KMS-11 (cell line): ENCODE results near the gene PDE11A.

Experiments used
- H2AFZ ChIP-seq: fragments of 200-600 bp; sonication (generic); 2 replicates; pipeline ENCODE4 v1.6.1; 2016; ENCODE audit warnings: antibody characterized with exemption, mixed run types, low read depth
- H3K27ac ChIP-seq: fragments of 200-600 bp; sonication (generic); 2 replicates; pipeline ENCODE4 v1.6.1; 2016; ENCODE audit warnings: mild to moderate bottlenecking, mixed run types
- H3K27me3 ChIP-seq: fragments of 200-600 bp; sonication (generic); 2 replicates; pipeline ENCODE4 v1.6.1; 2017; ENCODE audit warnings: mild to moderate bottlenecking, low read depth, mixed run types, moderate library complexity; ENCODE audit not compliant: insufficient read depth
- H3K36me3 ChIP-seq: fragments of 200-600 bp; sonication (generic); 2 replicates; pipeline ENCODE4 v1.6.1; 2017; ENCODE audit warnings: mild to moderate bottlenecking, mixed run types; ENCODE audit not compliant: insufficient read depth
- H3K4me1 ChIP-seq: fragments of 200-600 bp; sonication (generic); 2 replicates; pipeline ENCODE4 v1.6.1; 2016; ENCODE audit warnings: mild to moderate bottlenecking, low read depth, mixed run types; ENCODE audit not compliant: poor library complexity, severe bottlenecking
- H3K4me2 ChIP-seq: fragments of 200-600 bp; sonication (generic); 2 replicates; pipeline ENCODE4 v1.7.0; 2016; ENCODE audit warnings: mild to moderate bottlenecking, mixed run types
- H3K4me3 ChIP-seq: fragments of 200-600 bp; sonication (generic); IDR thresholded peaks from 2 replicates; pipeline ENCODE4 v1.6.1; 2017; ENCODE audit warnings: low read depth, low read length, mixed read lengths; ENCODE audit not compliant: insufficient read depth
- H3K79me2 ChIP-seq: fragments of 200-600 bp; sonication (generic); 2 replicates; pipeline ENCODE4 v1.6.1; 2016; ENCODE audit warnings: low read depth, mixed run types; ENCODE audit not compliant: insufficient read depth
- H3K9ac ChIP-seq: fragments of 200-600 bp; sonication (generic); 2 replicates; pipeline ENCODE4 v1.6.1; 2016; ENCODE audit warnings: mild to moderate bottlenecking, mixed run types
- H4K20me1 ChIP-seq: fragments of 200-600 bp; sonication (generic); 2 replicates; pipeline ENCODE4 v1.6.1; 2016; ENCODE audit warnings: mild to moderate bottlenecking, mixed run types; ENCODE audit not compliant: insufficient read depth
- CTCF ChIP-seq: fragments of 200-600 bp; sonication (generic); conservative IDR thresholded peaks from 2 replicates; pipeline ENCODE4 v1.6.1; 2017; ENCODE audit warnings: low read depth, mild to moderate bottlenecking, antibody characterized with exemption, low read length, moderate library complexity, mixed read lengths

Gene PDE11A

GRCh38 chr2:178066890-178067669 is 5.5 kb downstream of the PDE11A start:
- no peak overlapping the region for H3K4me2 ChIP-seq
- H2AFZ ChIP-seq, result no peak overlapping the region
- no peaks in the 10 kb centered on the region for H3K36me3 ChIP-seq
- no peaks in the 10 kb centered on the region for H4K20me1 ChIP-seq
- H3K4me1 ChIP-seq, result no peaks in the 10 kb centered on the region
- TF ChIP-seq CTCF, result no peak
- no peak overlapping the region for H3K9ac ChIP-seq
- H3K27me3 ChIP-seq, result no peaks in the 10 kb centered on the region
- H3K27ac ChIP-seq, result no peak overlapping the region
- H3K4me3 ChIP-seq, result no peak overlapping the region
- no peaks in the 10 kb centered on the region for H3K79me2 ChIP-seq

- H3K4me2 ChIP-seq, result no peak overlapping the region
- H3K27me3 ChIP-seq, result no peaks in the 10 kb centered on the region
- H3K4me1 ChIP-seq, result no peaks in the 10 kb centered on the region
- no peak overlapping the region for H3K4me3 ChIP-seq
- no peaks in the 10 kb centered on the region for H4K20me1 ChIP-seq
- no peak for TF ChIP-seq CTCF
- H3K9ac ChIP-seq, result no peak overlapping the region
- H3K27ac ChIP-seq, result no peak overlapping the region
- no peaks in the 10 kb centered on the region for H3K79me2 ChIP-seq
- H3K36me3 ChIP-seq, result no peaks in the 10 kb centered on the region
- H2AFZ ChIP-seq, result no peak overlapping the region
These were observed 6.3 kb downstream of the PDE11A start for GRCh38 chr2:178066324-178066723.

GRCh38 chr2:178059681-178060080 is 12.9 kb downstream of the PDE11A start:
- H4K20me1 ChIP-seq, result no peaks in the 10 kb centered on the region
- H3K4me1 ChIP-seq, result no peaks in the 10 kb centered on the region
- no peak overlapping the region for H3K9ac ChIP-seq
- no peak overlapping the region for H3K4me2 ChIP-seq
- H3K27ac ChIP-seq, result no peak overlapping the region
- no peak overlapping the region for H3K4me3 ChIP-seq
- no peaks in the 10 kb centered on the region for H3K27me3 ChIP-seq
- no peak for TF ChIP-seq CTCF
- H2AFZ ChIP-seq, result no peak overlapping the region
- H3K79me2 ChIP-seq, result no peaks in the 10 kb centered on the region
- H3K36me3 ChIP-seq, result no peaks in the 10 kb centered on the region

GRCh38 chr2:178059111-178059510 is 13.5 kb downstream of the PDE11A start:
- TF ChIP-seq CTCF, result no peak
- Histone ChIP-seq H2AFZ (no peak overlapping the region), H3K36me3 (no peaks in the 10 kb centered on the region), H3K79me2 (no peaks in the 10 kb centered on the region), H3K4me3 (no peak overlapping the region), H3K27ac (no peak overlapping the region), H4K20me1 (no peaks in the 10 kb centered on the region), H3K27me3 (no peaks in the 10 kb centered on the region), H3K9ac (no peak overlapping the region), H3K4me2 (no peak overlapping the region), H3K4me1 (no peaks in the 10 kb centered on the region)
